ENCODE results near the gene SLC17A9. TPM values are rescaled to one million over a fixed set of nuclear protein-coding genes. Genes with fewer than 3 reads are reported as not detected.

Gene SLC17A9
- total and polyA plus RNA-seq, 2 of the 8 experiments (the other 6 are each of a cell fraction or from before 2014, with no cell fraction given), result 23.5 to 35.2 TPM

GRCh38 chr20:62984666-62985443 is 32.3 kb downstream of the SLC17A9 start:
- H3K23me2 ChIP-seq (ENCODE audit: low read depth, low read length), result no peaks in the 10 kb centered on the region
- H4K20me1 ChIP-seq (replicated peaks in 1 of 2; ENCODE audit: control insufficient read depth in 1 of 2, insufficient read depth in 2 of 2, low read length in 2 of 2), result no peaks in the 10 kb centered on the region
- H2AFZ ChIP-seq (ENCODE audit: low read length), result no peak overlapping the region
- no peak overlapping the region for H3K27ac ChIP-seq (ENCODE audit: low read depth, low read length)
- no peaks in the 10 kb centered on the region for H3K79me1 ChIP-seq (ENCODE audit: low read depth, low read length)
- H2AK5ac ChIP-seq (ENCODE audit: low read depth, low read length), result no peak overlapping the region
- H3K4ac ChIP-seq (replicated peaks; ENCODE audit: insufficient read length, low read depth, low read length), result no peak overlapping the region
- POLR2A ChIA-PET (ENCODE audit: partially characterized antibody), result interaction anchor here (1.1 to 2.7 kb wide), 5 partner anchors 10 to 100 kb away, joined by 3 to 9 read pairs (median 3); no protein-coding TSS in a partner anchor
- H3K23ac ChIP-seq (ENCODE audit: insufficient read length), result no peak overlapping the region
- H3K9ac ChIP-seq (replicated peaks in 1 of 4; ENCODE audit: extremely low read depth in 1 of 4, low read depth in 3 of 4, low read length in 3 of 4), result no peak overlapping the region
- FAIRE-seq (no peak), DNase-seq (ENCODE audit: low read depth in 1 of 2, low spot score in 2 of 2) (no peak)
- no peak overlapping the region for H2BK20ac ChIP-seq (ENCODE audit: low read length)
- H2BK5ac ChIP-seq (ENCODE audit: low read depth, low read length), result no peak overlapping the region
- peak overlapping the region; percentile 90; the same call in 1 of the 2 replicates for H2BK12ac ChIP-seq (ENCODE audit: low read depth, low read length)
- H3K36me3 ChIP-seq (ENCODE audit: control insufficient read depth in 2 of 4, insufficient read depth in 4 of 4, low read length in 3 of 4), result no peaks in the 10 kb centered on the region
- H3K9me3 ChIP-seq (ENCODE audit: insufficient read depth in 2 of 2, low read depth in 1 of 2, low read length in 1 of 2), result no peaks in the 10 kb centered on the region
- no peak overlapping the region for H3K18ac ChIP-seq (ENCODE audit: extremely low read depth, low read length)
- no peak overlapping the region for H4K8ac ChIP-seq (ENCODE audit: extremely low read depth, insufficient read depth, low read length)
- H2BK120ac ChIP-seq (replicated peaks; ENCODE audit: low read depth, low read length), result no peak overlapping the region
- no peak overlapping the region for H4K5ac ChIP-seq (ENCODE audit: insufficient read length, low read depth, low read length)
- H3K4me2 ChIP-seq (ENCODE audit: insufficient read depth in 1 of 2, low read depth in 2 of 2, low read length in 2 of 2), result no peak overlapping the region
- H3K79me2 ChIP-seq (ENCODE audit: control insufficient read depth in 1 of 2, insufficient read depth in 2 of 2, low read length in 2 of 2), result no peaks in the 10 kb centered on the region
- no peak overlapping the region for H3K4me3 ChIP-seq (ENCODE audit: extremely low read depth in 1 of 4, insufficient read depth in 2 of 4, low read depth in 3 of 4, low read length in 4 of 4)
- no peak overlapping the region for H3K56ac ChIP-seq (replicated peaks; ENCODE audit: insufficient read length, low read depth, low read length)
- H4K91ac ChIP-seq (replicated peaks; ENCODE audit: insufficient read length, low read length), result no peak overlapping the region
- CTCF ChIA-PET (ENCODE audit: partially characterized antibody), result interaction anchor here (0.6 to 3.7 kb wide), 3 partner anchors 10 to 262 kb away, joined by 3 to 13 read pairs (median 3); no protein-coding TSS in a partner anchor
- peaks cover 0 to 24% (median 9%) of the 10 kb centered on the region in 4 experiments; a peak in 6 of 7 replicates for H3K4me1 ChIP-seq (replicated peaks in 1 of 4; ENCODE audit: control insufficient read depth in 3 of 4, insufficient read depth in 4 of 4, low read length in 3 of 4)
- H3K14ac ChIP-seq (ENCODE audit: insufficient read length), result no peak overlapping the region
- H2BK15ac ChIP-seq (ENCODE audit: low read length), result 0 out of 2 replicates have a peak overlapping the region, but pooled peaks have one; percentile 16
- H3K27me3 ChIP-seq (replicated peaks in 1 of 4; ENCODE audit: control insufficient read depth in 3 of 4, extremely low read depth in 1 of 4, insufficient read depth in 3 of 4, low read length in 3 of 4), result no peaks in the 10 kb centered on the region; a peak in 1 of 7 replicates
- WGBS, 2 experiments (ENCODE audit: extremely low coverage in 1 of 2, insufficient coverage in 1 of 2, insufficient read length in 1 of 2, insufficient replicate concordance in 2 of 2, low coverage in 1 of 2, low lambda C conversion rate in 2 of 2, missing lambda C conversion rate in 1 of 2), result 87% methylated on average over 18 of the region's 18 CpGs; no CpG with 5 or more reads in 1 of the 2 experiments
- TF ChIP-seq BCL11A (IDR thresholded peaks at IDR 0.05; ENCODE audit: low read depth in 2 of 2, low read length in 2 of 2) (no peak), SP2 (IDR thresholded peaks at IDR 0.05; ENCODE audit: low read length) (no peak), JUN (IDR thresholded peaks at IDR 0.05; ENCODE audit: low read depth, low read length) (no peak), RFX5 (IDR thresholded peaks at IDR 0.05; ENCODE audit: borderline replicate concordance, low read depth, low read length) (no peak), TBP (IDR thresholded peaks at IDR 0.05; ENCODE audit: low read depth, low read length) (no peak), PHF8 (conservative IDR thresholded peaks at IDR 0.05; ENCODE audit: low read depth, low read length) (no peak), NRF1 (IDR thresholded peaks at IDR 0.05; ENCODE audit: low read depth, low read length) (no peak), SIX5 (IDR thresholded peaks at IDR 0.05; ENCODE audit: low read depth, low read length) (no peak), USF2 (IDR thresholded peaks at IDR 0.05; ENCODE audit: low read length) (no peak), SP1 (IDR thresholded peaks at IDR 0.05; ENCODE audit: low read depth, low read length) (no peak), POLR2A (IDR thresholded peaks at IDR 0.05; ENCODE audit: control extremely low read depth in 1 of 2, low read depth in 2 of 2, low read length in 2 of 2) (no peak), EP300 (IDR thresholded peaks at IDR 0.05; ENCODE audit: borderline replicate concordance in 1 of 2, low read depth in 2 of 2, low read length in 2 of 2) (no peak)

Data from H1 (cell line).